AML-193 (cell line): ENCODE data around the gene KCTD19.

Experiments
- DNase-seq, 2 experiments: peaks; one replicate each; lab custom pipeline; 2025; lab: John Stamatoyannopoulos, UW

KCTD19 gene

GRCh38 chr16:67283039-67283825 lies 43.3 kb downstream of the KCTD19 start:
- DNase-seq, result no peak

- DNase-seq, result no peak
Measured at GRCh38 chr16:67282447-67282805, 44.1 kb downstream of the KCTD19 start.

- no peak for DNase-seq
Measured at GRCh38 chr16:67281536-67282446, 44.8 kb downstream of the KCTD19 start.

- no peak for DNase-seq
Measured at GRCh38 chr16:67280090-67281015, 46.2 kb downstream of the KCTD19 start.

- DNase-seq, result peak; percentile 68 to 76
Measured at GRCh38 chr16:67279296-67280089, 47.0 kb downstream of the KCTD19 start, which contains the start of gene PLEKHG4. TSS of gene PLEKHG4 (plus strand) at chr16:67279532. CDS start at chr16:67280045, 513 bp downstream.

GRCh38 chr16:67278773-67279295 lies 47.7 kb downstream of the KCTD19 start:
- peak; percentile 27 to 39 for DNase-seq

GRCh38 chr16:67277999-67278772 lies 48.4 kb downstream of the KCTD19 start:
- DNase-seq, result no peak

- DNase-seq, result peak; percentile 12 to 33
Measured at GRCh38 chr16:67277294-67277998, 49.1 kb downstream of the KCTD19 start.

GRCh38 chr16:67275321-67275720 lies 51.2 kb downstream of the KCTD19 start:
- no peak for DNase-seq

- DNase-seq, result no peak
Measured at GRCh38 chr16:67271446-67271845, 55.1 kb downstream of the KCTD19 start.

- DNase-seq, result no peak
Measured at GRCh38 chr16:67270931-67271338, 55.6 kb downstream of the KCTD19 start.

- DNase-seq, result no peak
Measured at GRCh38 chr16:67269766-67270165, 56.8 kb downstream of the KCTD19 start.

GRCh38 chr16:67268136-67268579 lies 58.4 kb downstream of the KCTD19 start:
- no peak for DNase-seq

GRCh38 chr16:67265834-67266233 lies 60.7 kb downstream of the KCTD19 start:
- DNase-seq, result no peak

- no peak for DNase-seq
Measured at GRCh38 chr16:67264866-67265265, 61.7 kb downstream of the KCTD19 start.

GRCh38 chr16:67264277-67264676 lies 62.3 kb downstream of the KCTD19 start:
- no peak for DNase-seq

GRCh38 chr16:67263201-67263600 lies 63.3 kb downstream of the KCTD19 start:
- no peak for DNase-seq

- DNase-seq, result peak; percentile 65 to 72
Measured at GRCh38 chr16:67260426-67261063, 66.0 kb downstream of the KCTD19 start.

- DNase-seq, result no peak
Measured at GRCh38 chr16:67259705-67260104, 66.8 kb downstream of the KCTD19 start.
